Karpas-422 (cell line): ENCODE results near the gene UBE2U. TPM values are rescaled to one million over a fixed set of nuclear protein-coding genes. Genes with fewer than 3 reads are reported as not detected.

ENCODE experiments used
- DNase-seq: peaks from one replicate; pipeline ENCODE4 v3.0.0-alpha.2; 2015
- H2AFZ ChIP-seq: fragments of 200-600 bp; sonication (generic); 2 replicates; pipeline ENCODE4 v1.6.1; 2014; ENCODE audit warnings: antibody characterized with exemption, low read length, mixed read lengths
- H3K27ac ChIP-seq: fragments of 200-600 bp; sonication (generic); 2 replicates; pipeline ENCODE4 v1.5.1; 2014; ENCODE audit warnings: mild to moderate bottlenecking, low read length, moderate library complexity
- H3K27me3 ChIP-seq: fragments of 200-600 bp; sonication (generic); 2 replicates; pipeline ENCODE4 v1.6.1; 2014; ENCODE audit warnings: low read length, mixed read lengths
- H3K36me3 ChIP-seq: fragments of 200-600 bp; sonication (generic); 2 replicates; pipeline ENCODE4 v1.6.1; 2014; ENCODE audit warnings: low read length, mixed read lengths; ENCODE audit not compliant: insufficient read depth
- H3K4me1 ChIP-seq: fragments of 200-600 bp; sonication (generic); 2 replicates; pipeline ENCODE4 v1.6.1; 2014; ENCODE audit warnings: mild to moderate bottlenecking, low read length, mixed read lengths
- H3K4me2 ChIP-seq: fragments of 200-600 bp; sonication (generic); 2 replicates; pipeline ENCODE4 v1.6.1; 2014; ENCODE audit warnings: low read length, low read depth, mild to moderate bottlenecking; ENCODE audit not compliant: poor library complexity, severe bottlenecking
- H3K4me3 ChIP-seq: fragments of 200-600 bp; sonication (generic); 2 replicates; pipeline ENCODE4 v1.5.1; 2014; ENCODE audit warnings: mild to moderate bottlenecking, antibody characterized with exemption, low read length, mixed read lengths
- H3K79me2 ChIP-seq: fragments of 200-600 bp; sonication (generic); 2 replicates; pipeline ENCODE4 v1.6.1; 2014; ENCODE audit warnings: mild to moderate bottlenecking, low read length, mixed read lengths
- H3K9ac ChIP-seq: fragments of 200-600 bp; sonication (generic); 2 replicates; pipeline ENCODE4 v1.6.0; 2014; ENCODE audit warnings: low read length
- H3K9me2 ChIP-seq: fragments of 200-600 bp; sonication (generic), shearing (Covaris generic); replicated peaks from 2 replicates; pipeline ENCODE4 v1.6.0; 2014; ENCODE audit warnings: mild to moderate bottlenecking, low read length, moderate library complexity; ENCODE audit not compliant: insufficient read depth
- H3K9me3 ChIP-seq: fragments of 300-700, 200-600 bp; sonication (generic); 2 replicates; pipeline ENCODE4 v1.6.1; 2014; ENCODE audit warnings: low read length, mixed read lengths
- H4K20me1 ChIP-seq: fragments of 200-600 bp; sonication (generic); 2 replicates; pipeline ENCODE4 v1.6.1; 2014; ENCODE audit warnings: mild to moderate bottlenecking, antibody characterized with exemption, low read length, low read depth; ENCODE audit not compliant: insufficient read depth
- total RNA-seq: library from RNA; depleted of rRNA; stranded (reverse); fragments of >200 nt; shearing (Covaris generic); gene quantifications from 2 replicates; pipeline ENCODE4 v1.2.3, GENCODE V29; 2014; ENCODE audit warnings: low replicate concordance; rRNA removed

The UBE2U gene
- not detected in 2 replicates for total RNA-seq

GRCh38 chr1:64203420-64203819, at the start of gene UBE2U:
Gene UBE2U, plus strand, starts transcription at chr1:64203623. Its CDS starts 428 bp downstream, at chr1:64204051.
- Histone ChIP-seq H3K4me1 (no peaks in the 10 kb centered on the region), H2AFZ (no peak within 1 kb of the TSS), H3K36me3 (no peaks in the 10 kb centered on the region), H3K4me3 (no peak within 1 kb of the TSS), H3K9me3 (no peaks in the 10 kb centered on the region), H3K27ac (no peak within 1 kb of the TSS), H3K9ac (no peak within 1 kb of the TSS), H3K4me2 (no peak within 1 kb of the TSS), H3K79me2 (no peaks in the 10 kb centered on the region), H4K20me1 (no peaks in the 10 kb centered on the region), H3K27me3 (no peaks in the 10 kb centered on the region), H3K9me2 (no peaks in the 10 kb centered on the region)
- no peak for DNase-seq

GRCh38 chr1:64155278-64155677, 48.1 kb upstream of the UBE2U start:
- no peak overlapping the region for H3K27ac ChIP-seq
- no peaks in the 10 kb centered on the region for H3K27me3 ChIP-seq
- H4K20me1 ChIP-seq, result no peaks in the 10 kb centered on the region
- no peaks in the 10 kb centered on the region for H3K9me3 ChIP-seq
- no peak for DNase-seq
- H3K36me3 ChIP-seq, result no peaks in the 10 kb centered on the region
- H3K4me2 ChIP-seq, result no peak overlapping the region
- H3K79me2 ChIP-seq, result no peaks in the 10 kb centered on the region
- no peak overlapping the region for H3K4me3 ChIP-seq
- no peaks in the 10 kb centered on the region for H3K9me2 ChIP-seq
- no peak overlapping the region for H2AFZ ChIP-seq
- H3K9ac ChIP-seq, result no peak overlapping the region
- H3K4me1 ChIP-seq, result no peaks in the 10 kb centered on the region

GRCh38 chr1:64161357-64161941, 42.0 kb upstream of the UBE2U start:
- no peak overlapping the region for H2AFZ ChIP-seq
- no peaks in the 10 kb centered on the region for H4K20me1 ChIP-seq
- DNase-seq, result no peak
- no peaks in the 10 kb centered on the region for H3K9me2 ChIP-seq
- no peaks in the 10 kb centered on the region for H3K79me2 ChIP-seq
- H3K4me2 ChIP-seq, result no peak overlapping the region
- H3K36me3 ChIP-seq, result no peaks in the 10 kb centered on the region
- no peak overlapping the region for H3K9ac ChIP-seq
- H3K27ac ChIP-seq, result no peak overlapping the region
- H3K4me3 ChIP-seq, result no peak overlapping the region
- H3K9me3 ChIP-seq, result no peaks in the 10 kb centered on the region
- no peaks in the 10 kb centered on the region for H3K4me1 ChIP-seq
- H3K27me3 ChIP-seq, result no peaks in the 10 kb centered on the region

GRCh38 chr1:64162151-64162550, 41.3 kb upstream of the UBE2U start:
- Histone ChIP-seq H3K79me2 (no peaks in the 10 kb centered on the region), H3K27me3 (no peaks in the 10 kb centered on the region), H3K9ac (no peak overlapping the region), H3K9me3 (no peaks in the 10 kb centered on the region), H4K20me1 (no peaks in the 10 kb centered on the region), H3K9me2 (no peaks in the 10 kb centered on the region), H2AFZ (no peak overlapping the region), H3K36me3 (no peaks in the 10 kb centered on the region), H3K27ac (no peak overlapping the region), H3K4me3 (no peak overlapping the region), H3K4me1 (no peaks in the 10 kb centered on the region), H3K4me2 (no peak overlapping the region)
- no peak for DNase-seq

- no peak overlapping the region for H3K27ac ChIP-seq
- H3K4me3 ChIP-seq, result no peak overlapping the region
- no peaks in the 10 kb centered on the region for H4K20me1 ChIP-seq
- no peaks in the 10 kb centered on the region for H3K36me3 ChIP-seq
- H3K79me2 ChIP-seq, result no peaks in the 10 kb centered on the region
- no peaks in the 10 kb centered on the region for H3K27me3 ChIP-seq
- H3K9me3 ChIP-seq, result no peaks in the 10 kb centered on the region
- no peaks in the 10 kb centered on the region for H3K9me2 ChIP-seq
- H3K9ac ChIP-seq, result no peak overlapping the region
- no peak overlapping the region for H3K4me2 ChIP-seq
- no peaks in the 10 kb centered on the region for H3K4me1 ChIP-seq
- no peak overlapping the region for H2AFZ ChIP-seq
- DNase-seq, result no peak
Measured at GRCh38 chr1:64162804-64163203, 40.6 kb upstream of the UBE2U start.

GRCh38 chr1:64163431-64163830, 40.0 kb upstream of the UBE2U start:
- Histone ChIP-seq H3K9ac (no peak overlapping the region), H3K79me2 (no peaks in the 10 kb centered on the region), H3K27me3 (no peaks in the 10 kb centered on the region), H3K27ac (no peak overlapping the region), H4K20me1 (no peaks in the 10 kb centered on the region), H3K9me2 (no peaks in the 10 kb centered on the region), H3K9me3 (no peaks in the 10 kb centered on the region), H3K4me2 (no peak overlapping the region), H3K4me3 (no peak overlapping the region), H3K4me1 (no peaks in the 10 kb centered on the region), H3K36me3 (no peaks in the 10 kb centered on the region), H2AFZ (no peak overlapping the region)
- no peak for DNase-seq

GRCh38 chr1:64163970-64164369, 39.5 kb upstream of the UBE2U start:
- H3K79me2 ChIP-seq, result no peaks in the 10 kb centered on the region
- H3K4me2 ChIP-seq, result no peak overlapping the region
- no peaks in the 10 kb centered on the region for H3K9me3 ChIP-seq
- no peaks in the 10 kb centered on the region for H3K4me1 ChIP-seq
- H3K9me2 ChIP-seq, result no peaks in the 10 kb centered on the region
- H3K27ac ChIP-seq, result no peak overlapping the region
- H2AFZ ChIP-seq, result no peak overlapping the region
- H3K36me3 ChIP-seq, result no peaks in the 10 kb centered on the region
- no peak overlapping the region for H3K9ac ChIP-seq
- H3K4me3 ChIP-seq, result no peak overlapping the region
- no peaks in the 10 kb centered on the region for H3K27me3 ChIP-seq
- H4K20me1 ChIP-seq, result no peaks in the 10 kb centered on the region
- DNase-seq, result no peak

- H3K36me3 ChIP-seq, result no peaks in the 10 kb centered on the region
- no peak overlapping the region for H2AFZ ChIP-seq
- no peak overlapping the region for H3K4me2 ChIP-seq
- H3K27ac ChIP-seq, result no peak overlapping the region
- DNase-seq, result no peak
- no peak overlapping the region for H3K4me3 ChIP-seq
- no peak overlapping the region for H3K9ac ChIP-seq
- no peaks in the 10 kb centered on the region for H4K20me1 ChIP-seq
- no peaks in the 10 kb centered on the region for H3K4me1 ChIP-seq
- no peaks in the 10 kb centered on the region for H3K79me2 ChIP-seq
- H3K27me3 ChIP-seq, result no peaks in the 10 kb centered on the region
- no peaks in the 10 kb centered on the region for H3K9me3 ChIP-seq
- H3K9me2 ChIP-seq, result no peaks in the 10 kb centered on the region
Measured at GRCh38 chr1:64166629-64167028, 36.8 kb upstream of the UBE2U start.

- H3K9me3 ChIP-seq, result no peaks in the 10 kb centered on the region
- no peaks in the 10 kb centered on the region for H3K79me2 ChIP-seq
- no peak overlapping the region for H3K9ac ChIP-seq
- H4K20me1 ChIP-seq, result no peaks in the 10 kb centered on the region
- H3K27me3 ChIP-seq, result no peaks in the 10 kb centered on the region
- no peak overlapping the region for H3K27ac ChIP-seq
- no peaks in the 10 kb centered on the region for H3K4me1 ChIP-seq
- no peak for DNase-seq
- H2AFZ ChIP-seq, result no peak overlapping the region
- no peak overlapping the region for H3K4me3 ChIP-seq
- H3K9me2 ChIP-seq, result no peaks in the 10 kb centered on the region
- H3K4me2 ChIP-seq, result no peak overlapping the region
- H3K36me3 ChIP-seq, result no peaks in the 10 kb centered on the region
Measured at GRCh38 chr1:64167176-64167575, 36.2 kb upstream of the UBE2U start.
